ENCODE measurements around the gene IFNA7.

DNA sequence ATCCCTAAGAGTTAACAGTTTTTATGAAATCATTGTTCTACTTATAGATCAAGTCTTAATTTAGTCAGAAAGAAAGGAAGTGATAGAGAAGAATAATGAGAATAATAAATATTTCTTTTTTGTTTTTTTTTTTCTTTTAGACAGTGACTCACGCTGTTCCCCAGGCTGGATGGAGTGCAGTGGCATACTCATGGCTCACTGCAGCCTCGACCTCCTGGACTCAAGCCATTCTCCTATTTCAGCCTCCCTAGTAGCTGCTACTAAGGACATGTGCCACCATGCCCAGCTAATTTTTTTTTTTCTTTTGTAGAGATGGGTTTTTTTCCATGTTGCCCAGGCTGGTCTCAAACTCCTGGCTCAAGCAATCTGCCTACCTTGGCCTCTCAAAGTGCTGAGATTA is 46.5 kb downstream of the IFNA7 start:
- TF ChIP-seq, protein P1, sequence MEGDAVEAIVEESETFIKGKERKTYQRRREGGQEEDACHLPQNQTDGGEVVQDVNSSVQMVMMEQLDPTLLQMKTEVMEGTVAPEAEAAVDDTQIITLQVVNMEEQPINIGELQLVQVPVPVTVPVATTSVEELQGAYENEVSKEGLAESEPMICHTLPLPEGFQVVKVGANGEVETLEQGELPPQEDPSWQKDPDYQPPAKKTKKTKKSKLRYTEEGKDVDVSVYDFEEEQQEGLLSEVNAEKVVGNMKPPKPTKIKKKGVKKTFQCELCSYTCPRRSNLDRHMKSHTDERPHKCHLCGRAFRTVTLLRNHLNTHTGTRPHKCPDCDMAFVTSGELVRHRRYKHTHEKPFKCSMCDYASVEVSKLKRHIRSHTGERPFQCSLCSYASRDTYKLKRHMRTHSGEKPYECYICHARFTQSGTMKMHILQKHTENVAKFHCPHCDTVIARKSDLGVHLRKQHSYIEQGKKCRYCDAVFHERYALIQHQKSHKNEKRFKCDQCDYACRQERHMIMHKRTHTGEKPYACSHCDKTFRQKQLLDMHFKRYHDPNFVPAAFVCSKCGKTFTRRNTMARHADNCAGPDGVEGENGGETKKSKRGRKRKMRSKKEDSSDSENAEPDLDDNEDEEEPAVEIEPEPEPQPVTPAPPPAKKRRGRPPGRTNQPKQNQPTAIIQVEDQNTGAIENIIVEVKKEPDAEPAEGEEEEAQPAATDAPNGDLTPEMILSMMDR (IDR thresholded peaks at IDR 0.05): no peak
- TF ChIP-seq POLR2A (IDR thresholded peaks at IDR 0.05): no peak
